SK-N-SH treated with all-trans-retinoic acid at 6 μM for 48 hours (cell line): ENCODE measurements around the gene PGC.

Experiments
- ATAC-seq: fragments of 200-7000 bp; cut with Tn5 transposase; 3 replicates; pipeline ENCODE4 v1.9.1; 2020; ENCODE audit warnings: mild to moderate bottlenecking, moderate library complexity
- BACH2 ChIP-seq: fragments of 250-450 bp; sonication (Bioruptor Pico); IDR thresholded peaks from 2 replicates; pipeline ENCODE4 v1.9.0; 2021; ENCODE audit warnings: mild to moderate bottlenecking, borderline replicate concordance
- CSDC2 ChIP-seq: fragments of 250-450 bp; sonication (Bioruptor Pico); IDR thresholded peaks from 2 replicates; pipeline ENCODE4 v1.5.0; 2020; ENCODE audit warnings: mild to moderate bottlenecking, moderate library complexity
- ESRRG ChIP-seq: fragments of 250-450 bp; sonication (Bioruptor Pico); IDR thresholded peaks from 2 replicates; pipeline ENCODE4 v1.6.1; 2021; ENCODE audit warnings: mild to moderate bottlenecking
- GLIS3 ChIP-seq: fragments of 250-450 bp; sonication (Bioruptor Pico); IDR thresholded peaks from 2 replicates; pipeline ENCODE4 v1.5.0; 2020; ENCODE audit warnings: mild to moderate bottlenecking, moderate library complexity
- ISL1 ChIP-seq: fragments of 250-450 bp; sonication (Bioruptor Pico); IDR thresholded peaks from 2 replicates; pipeline ENCODE4 v2.1.2; 2022; ENCODE audit warnings: mild to moderate bottlenecking, moderate library complexity
- OSR1 ChIP-seq: fragments of 250-450 bp; sonication (Bioruptor Pico); IDR thresholded peaks from 2 replicates; pipeline ENCODE4 v1.8.0; 2022; ENCODE audit warnings: moderate library complexity, mild to moderate bottlenecking, inconsistent platforms
- PPARA ChIP-seq: fragments of 250-450 bp; sonication (Bioruptor Pico); IDR thresholded peaks from 2 replicates; pipeline ENCODE4 v1.5.0; 2020; ENCODE audit warnings: mild to moderate bottlenecking, borderline replicate concordance
- SNAI2 ChIP-seq: fragments of 250-450 bp; sonication (Bioruptor Pico); IDR thresholded peaks from 2 replicates; pipeline ENCODE4 v1.5.0; 2020; ENCODE audit warnings: mild to moderate bottlenecking, moderate library complexity
- ZC3H10 ChIP-seq: fragments of 250-450 bp; sonication (Bioruptor Pico); IDR thresholded peaks from 2 replicates; pipeline ENCODE4 v1.5.1; 2021; ENCODE audit warnings: mild to moderate bottlenecking, moderate library complexity
- ZFP3 ChIP-seq: fragments of 250-450 bp; sonication (Bioruptor Pico); IDR thresholded peaks from 2 replicates; pipeline ENCODE4 v1.5.0; 2020; ENCODE audit warnings: mild to moderate bottlenecking, moderate library complexity
- ZFP30 ChIP-seq: fragments of 450-650 bp; formaldehyde crosslinking; IDR thresholded peaks from 2 replicates; pipeline ENCODE4 v1.5.0; 2022; ENCODE audit warnings: mild to moderate bottlenecking, moderate library complexity
- ZNF565 ChIP-seq: fragments of 450-650 bp; formaldehyde crosslinking; conservative IDR thresholded peaks from 2 replicates; pipeline ENCODE4 v1.5.0; 2020; ENCODE audit warnings: low read depth, mild to moderate bottlenecking, moderate library complexity
- ZNF70 ChIP-seq: fragments of 450-650 bp; formaldehyde crosslinking; IDR thresholded peaks from 2 replicates; pipeline ENCODE4 v1.5.0; 2020; ENCODE audit warnings: mild to moderate bottlenecking, moderate library complexity
- ZNF8 ChIP-seq: fragments of 450-650 bp; formaldehyde crosslinking; IDR thresholded peaks from 2 replicates; pipeline ENCODE4 v1.5.0; 2020; ENCODE audit warnings: mild to moderate bottlenecking, moderate library complexity
- TF ChIP-seq, protein P1 (sequence below): fragments of 250-450 bp; sonication (Bioruptor Pico); IDR thresholded peaks from 2 replicates; pipeline ENCODE4 v1.5.0; 2020; ENCODE audit warnings: mild to moderate bottlenecking, moderate library complexity
- TF ChIP-seq, protein P2 (sequence below): fragments of 250-450 bp; sonication (Bioruptor Pico); IDR thresholded peaks from 2 replicates; pipeline ENCODE4 v1.8.0; 2020; ENCODE audit warnings: mild to moderate bottlenecking, moderate library complexity, borderline replicate concordance
- TF ChIP-seq, protein P3 (sequence below): fragments of 250-450 bp; sonication (Bioruptor Pico); IDR thresholded peaks from 2 replicates; pipeline ENCODE4 v1.5.1; 2021; ENCODE audit warnings: mild to moderate bottlenecking, moderate library complexity
- TF ChIP-seq, protein P4 (sequence below): fragments of 250-450 bp; sonication (Bioruptor Pico); IDR thresholded peaks from 2 replicates; pipeline ENCODE4 v1.8.0; 2021; ENCODE audit warnings: low read depth, mild to moderate bottlenecking, moderate library complexity, borderline replicate concordance

PGC gene

DNA sequence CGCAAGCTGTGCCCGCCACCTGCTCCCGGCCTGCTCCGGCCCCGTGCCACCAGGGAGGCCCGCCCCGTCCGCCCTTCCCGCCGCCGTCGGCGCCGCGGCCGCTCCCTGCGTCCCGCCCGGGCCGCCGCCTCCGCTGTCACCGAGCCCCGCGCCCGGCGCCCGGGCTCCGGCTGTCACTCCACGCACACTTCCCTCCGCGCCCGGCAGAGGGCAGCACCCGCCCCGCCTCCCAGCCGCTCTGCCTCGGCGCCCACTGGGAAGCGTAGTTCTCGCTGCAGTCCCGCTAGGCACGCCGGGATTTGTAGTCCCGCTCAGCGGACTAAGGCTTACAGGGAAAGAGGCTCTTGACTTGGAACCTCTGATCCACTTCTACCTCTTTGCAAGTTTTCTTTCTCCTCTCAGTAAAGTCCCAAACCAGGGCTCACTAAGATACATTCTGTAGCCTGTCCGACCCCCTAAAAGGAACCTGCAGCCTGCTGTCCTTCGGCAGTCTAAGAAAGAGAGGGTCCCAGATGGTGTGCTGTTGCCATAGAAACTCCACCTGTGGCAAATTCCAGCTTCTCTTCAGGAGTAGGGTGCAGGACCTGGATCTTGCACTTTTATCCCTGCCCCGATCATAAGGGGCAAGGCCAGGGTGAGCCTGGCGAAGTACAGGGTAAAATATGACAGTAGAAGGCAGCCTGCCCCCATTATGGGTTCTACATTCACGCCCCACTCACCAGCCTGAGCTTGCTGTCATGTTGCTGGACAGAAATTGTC is 11.6 kb downstream of the PGC start, which contains the start of gene TFEB:
TFEB (minus strand) TSS at position 182 of the 759 bp plus-strand sequence. CDS start 44,395 bp downstream, outside the sequence.
- TF ChIP-seq, protein P1, sequence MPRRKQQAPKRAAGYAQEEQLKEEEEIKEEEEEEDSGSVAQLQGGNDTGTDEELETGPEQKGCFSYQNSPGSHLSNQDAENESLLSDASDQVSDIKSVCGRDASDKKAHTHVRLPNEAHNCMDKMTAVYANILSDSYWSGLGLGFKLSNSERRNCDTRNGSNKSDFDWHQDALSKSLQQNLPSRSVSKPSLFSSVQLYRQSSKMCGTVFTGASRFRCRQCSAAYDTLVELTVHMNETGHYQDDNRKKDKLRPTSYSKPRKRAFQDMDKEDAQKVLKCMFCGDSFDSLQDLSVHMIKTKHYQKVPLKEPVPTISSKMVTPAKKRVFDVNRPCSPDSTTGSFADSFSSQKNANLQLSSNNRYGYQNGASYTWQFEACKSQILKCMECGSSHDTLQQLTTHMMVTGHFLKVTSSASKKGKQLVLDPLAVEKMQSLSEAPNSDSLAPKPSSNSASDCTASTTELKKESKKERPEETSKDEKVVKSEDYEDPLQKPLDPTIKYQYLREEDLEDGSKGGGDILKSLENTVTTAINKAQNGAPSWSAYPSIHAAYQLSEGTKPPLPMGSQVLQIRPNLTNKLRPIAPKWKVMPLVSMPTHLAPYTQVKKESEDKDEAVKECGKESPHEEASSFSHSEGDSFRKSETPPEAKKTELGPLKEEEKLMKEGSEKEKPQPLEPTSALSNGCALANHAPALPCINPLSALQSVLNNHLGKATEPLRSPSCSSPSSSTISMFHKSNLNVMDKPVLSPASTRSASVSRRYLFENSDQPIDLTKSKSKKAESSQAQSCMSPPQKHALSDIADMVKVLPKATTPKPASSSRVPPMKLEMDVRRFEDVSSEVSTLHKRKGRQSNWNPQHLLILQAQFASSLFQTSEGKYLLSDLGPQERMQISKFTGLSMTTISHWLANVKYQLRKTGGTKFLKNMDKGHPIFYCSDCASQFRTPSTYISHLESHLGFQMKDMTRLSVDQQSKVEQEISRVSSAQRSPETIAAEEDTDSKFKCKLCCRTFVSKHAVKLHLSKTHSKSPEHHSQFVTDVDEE (CRISPR knock-in tag): peak; percentile 47; the same call in 1 of the 2 replicates
- TF ChIP-seq ISL1 (CRISPR knock-in tag): no peak
- TF ChIP-seq, all 23 proteins: peak for 1
- ATAC-seq: peak; percentile 66

DNA sequence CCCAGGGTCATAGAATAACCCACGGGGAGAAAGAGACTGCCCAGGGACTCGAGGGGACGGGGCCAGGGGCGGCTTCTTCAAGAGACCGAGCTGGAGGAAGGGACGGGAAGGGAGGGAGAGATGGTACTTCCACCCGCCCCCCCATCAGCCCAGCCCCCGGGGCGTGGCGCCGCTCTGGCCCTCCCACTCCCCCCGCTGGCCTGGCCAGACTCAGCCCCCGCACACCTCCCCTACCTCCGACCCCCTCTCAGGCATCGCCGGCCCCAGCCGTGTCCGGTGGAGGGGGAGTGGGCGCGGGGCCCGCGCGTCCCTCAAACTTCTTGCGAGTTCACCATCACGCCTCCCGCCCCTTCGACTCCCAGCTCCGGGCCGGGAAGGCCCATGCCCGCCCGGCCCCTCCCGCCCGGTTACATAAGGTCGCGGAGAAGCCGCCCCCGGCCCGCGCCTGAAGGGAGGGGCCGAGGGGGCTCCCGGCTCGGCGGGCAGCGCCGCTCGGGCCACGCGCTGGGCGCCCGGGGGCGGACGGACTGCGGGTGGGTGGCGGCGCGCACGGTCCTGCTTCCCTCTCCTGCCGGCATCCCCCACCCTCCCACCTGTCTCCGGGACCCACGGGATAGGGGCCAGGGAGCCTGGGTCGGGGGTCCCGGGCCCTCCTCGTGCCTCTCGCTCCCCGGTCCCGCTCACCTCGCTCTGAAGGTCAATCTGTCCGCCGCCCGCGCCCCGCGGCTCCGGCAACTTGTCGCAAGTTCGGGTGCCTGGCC is 12.4 kb downstream of the PGC start:
- ATAC-seq: peak; percentile 61
- TF ChIP-seq, protein P2, sequence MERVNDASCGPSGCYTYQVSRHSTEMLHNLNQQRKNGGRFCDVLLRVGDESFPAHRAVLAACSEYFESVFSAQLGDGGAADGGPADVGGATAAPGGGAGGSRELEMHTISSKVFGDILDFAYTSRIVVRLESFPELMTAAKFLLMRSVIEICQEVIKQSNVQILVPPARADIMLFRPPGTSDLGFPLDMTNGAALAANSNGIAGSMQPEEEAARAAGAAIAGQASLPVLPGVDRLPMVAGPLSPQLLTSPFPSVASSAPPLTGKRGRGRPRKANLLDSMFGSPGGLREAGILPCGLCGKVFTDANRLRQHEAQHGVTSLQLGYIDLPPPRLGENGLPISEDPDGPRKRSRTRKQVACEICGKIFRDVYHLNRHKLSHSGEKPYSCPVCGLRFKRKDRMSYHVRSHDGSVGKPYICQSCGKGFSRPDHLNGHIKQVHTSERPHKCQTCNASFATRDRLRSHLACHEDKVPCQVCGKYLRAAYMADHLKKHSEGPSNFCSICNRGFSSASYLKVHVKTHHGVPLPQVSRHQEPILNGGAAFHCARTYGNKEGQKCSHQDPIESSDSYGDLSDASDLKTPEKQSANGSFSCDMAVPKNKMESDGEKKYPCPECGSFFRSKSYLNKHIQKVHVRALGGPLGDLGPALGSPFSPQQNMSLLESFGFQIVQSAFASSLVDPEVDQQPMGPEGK (CRISPR knock-in tag): peak; percentile 35; the same call in 1 of the 2 replicates
- TF ChIP-seq, protein P3, sequence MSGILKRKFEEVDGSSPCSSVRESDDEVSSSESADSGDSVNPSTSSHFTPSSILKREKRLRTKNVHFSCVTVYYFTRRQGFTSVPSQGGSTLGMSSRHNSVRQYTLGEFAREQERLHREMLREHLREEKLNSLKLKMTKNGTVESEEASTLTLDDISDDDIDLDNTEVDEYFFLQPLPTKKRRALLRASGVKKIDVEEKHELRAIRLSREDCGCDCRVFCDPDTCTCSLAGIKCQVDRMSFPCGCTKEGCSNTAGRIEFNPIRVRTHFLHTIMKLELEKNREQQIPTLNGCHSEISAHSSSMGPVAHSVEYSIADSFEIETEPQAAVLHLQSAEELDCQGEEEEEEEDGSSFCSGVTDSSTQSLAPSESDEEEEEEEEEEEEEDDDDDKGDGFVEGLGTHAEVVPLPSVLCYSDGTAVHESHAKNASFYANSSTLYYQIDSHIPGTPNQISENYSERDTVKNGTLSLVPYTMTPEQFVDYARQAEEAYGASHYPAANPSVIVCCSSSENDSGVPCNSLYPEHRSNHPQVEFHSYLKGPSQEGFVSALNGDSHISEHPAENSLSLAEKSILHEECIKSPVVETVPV (CRISPR knock-in tag): no peak

DNA sequence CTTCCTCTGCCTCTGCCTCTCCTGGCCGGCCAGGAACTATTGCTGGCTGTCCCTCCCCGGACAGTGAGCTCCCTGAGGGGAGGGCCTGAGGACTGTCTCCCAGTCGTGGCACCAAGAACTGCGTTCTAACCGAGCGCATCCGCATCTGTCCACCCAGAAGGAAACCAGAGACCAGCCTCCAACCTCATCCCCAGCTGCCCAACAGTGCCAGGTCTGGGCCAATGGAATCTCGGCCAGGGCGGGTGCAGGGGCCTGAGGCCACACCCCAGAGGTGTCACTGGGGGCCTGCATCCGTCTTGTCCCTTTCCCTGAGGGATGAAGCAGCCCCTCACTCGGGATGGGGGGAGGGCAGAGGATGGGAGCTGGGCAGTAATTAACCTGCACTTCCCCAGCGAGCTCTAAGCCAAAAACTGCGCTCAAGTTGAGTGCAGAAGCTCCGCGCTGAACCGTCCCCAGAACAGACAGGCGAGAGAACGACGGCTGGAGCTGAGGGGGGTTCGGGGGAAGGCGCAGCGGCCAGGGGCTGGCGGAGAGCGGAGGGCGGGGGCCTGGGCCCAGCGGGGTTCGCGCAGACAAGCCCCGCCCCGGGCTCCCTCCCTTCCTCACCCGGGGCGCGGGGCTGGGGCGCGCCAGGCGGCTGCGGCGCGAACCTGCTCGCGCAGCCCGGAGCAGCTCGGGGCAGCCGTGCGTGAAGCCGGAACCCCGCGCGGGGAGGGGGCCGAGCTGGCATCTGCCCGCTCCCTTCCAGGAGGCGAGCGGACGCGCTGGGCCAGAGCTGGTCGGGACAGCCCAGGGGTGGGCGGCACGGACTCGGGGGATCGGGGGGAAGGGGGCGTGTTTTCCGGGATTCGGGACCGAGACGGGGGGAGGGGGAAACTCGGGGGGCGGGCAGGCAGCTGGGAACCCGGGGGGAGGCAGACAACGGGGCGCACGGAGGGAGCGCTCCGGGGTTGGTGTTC is 13.2 kb downstream of the PGC start:
- peak; percentile 86 for ATAC-seq
- TF ChIP-seq GLIS3 (CRISPR knock-in tag): no peak

DNA sequence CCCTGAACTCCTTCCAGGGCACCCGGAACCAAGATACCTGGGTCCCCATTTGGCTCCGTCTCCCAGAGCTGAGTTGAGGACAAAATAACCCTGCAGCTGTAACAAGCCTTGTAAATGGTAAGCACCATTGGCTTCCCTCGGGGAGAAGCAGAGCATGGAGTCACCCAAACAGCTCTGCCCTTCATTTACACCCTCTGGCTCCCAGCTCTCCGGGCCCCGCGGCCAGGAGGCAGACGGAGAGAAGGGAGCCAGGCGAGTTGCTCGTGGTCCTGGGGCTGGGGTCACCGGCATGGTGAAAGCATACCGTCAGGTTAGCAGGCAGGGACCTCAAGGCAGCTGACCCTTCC is 13.9 kb downstream of the PGC start:
- TF ChIP-seq PPARA (CRISPR knock-in tag) (no peak), GLIS3 (CRISPR knock-in tag) (no peak), CSDC2 (CRISPR knock-in tag) (no peak), ZFP3 (no peak), ZFP30 (CRISPR knock-in tag) (no peak), OSR1 (CRISPR knock-in tag) (no peak), ZNF70 (CRISPR knock-in tag) (no peak), ZNF8 (CRISPR knock-in tag) (no peak), ZNF565 (CRISPR knock-in tag) (no peak), ZC3H10 (CRISPR knock-in tag) (no peak), BACH2 (no peak), SNAI2 (CRISPR knock-in tag) (no peak), ESRRG (CRISPR knock-in tag) (no peak)
- TF ChIP-seq, protein P4, sequence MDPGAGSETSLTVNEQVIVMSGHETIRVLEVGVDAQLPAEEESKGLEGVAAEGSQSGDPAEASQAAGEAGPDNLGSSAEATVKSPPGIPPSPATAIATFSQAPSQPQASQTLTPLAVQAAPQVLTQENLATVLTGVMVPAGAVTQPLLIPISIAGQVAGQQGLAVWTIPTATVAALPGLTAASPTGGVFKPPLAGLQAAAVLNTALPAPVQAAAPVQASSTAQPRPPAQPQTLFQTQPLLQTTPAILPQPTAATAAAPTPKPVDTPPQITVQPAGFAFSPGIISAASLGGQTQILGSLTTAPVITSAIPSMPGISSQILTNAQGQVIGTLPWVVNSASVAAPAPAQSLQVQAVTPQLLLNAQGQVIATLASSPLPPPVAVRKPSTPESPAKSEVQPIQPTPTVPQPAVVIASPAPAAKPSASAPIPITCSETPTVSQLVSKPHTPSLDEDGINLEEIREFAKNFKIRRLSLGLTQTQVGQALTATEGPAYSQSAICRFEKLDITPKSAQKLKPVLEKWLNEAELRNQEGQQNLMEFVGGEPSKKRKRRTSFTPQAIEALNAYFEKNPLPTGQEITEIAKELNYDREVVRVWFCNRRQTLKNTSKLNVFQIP (CRISPR knock-in tag): no peak
- TF ChIP-seq, protein P2 (CRISPR knock-in tag): no peak
- TF ChIP-seq, protein P3 (CRISPR knock-in tag): no peak
- ATAC-seq: no peak
